ENCODE measurements around the gene RIPK3. TPM values are rescaled to one million over a fixed set of nuclear protein-coding genes. Genes with fewer than 3 reads are reported as not detected.

The RIPK3 gene
- polyA plus RNA-seq, 2 of the 4 experiments (the other 2 are of a cell fraction) = not detected

- TF ChIP-seq, protein P1, sequence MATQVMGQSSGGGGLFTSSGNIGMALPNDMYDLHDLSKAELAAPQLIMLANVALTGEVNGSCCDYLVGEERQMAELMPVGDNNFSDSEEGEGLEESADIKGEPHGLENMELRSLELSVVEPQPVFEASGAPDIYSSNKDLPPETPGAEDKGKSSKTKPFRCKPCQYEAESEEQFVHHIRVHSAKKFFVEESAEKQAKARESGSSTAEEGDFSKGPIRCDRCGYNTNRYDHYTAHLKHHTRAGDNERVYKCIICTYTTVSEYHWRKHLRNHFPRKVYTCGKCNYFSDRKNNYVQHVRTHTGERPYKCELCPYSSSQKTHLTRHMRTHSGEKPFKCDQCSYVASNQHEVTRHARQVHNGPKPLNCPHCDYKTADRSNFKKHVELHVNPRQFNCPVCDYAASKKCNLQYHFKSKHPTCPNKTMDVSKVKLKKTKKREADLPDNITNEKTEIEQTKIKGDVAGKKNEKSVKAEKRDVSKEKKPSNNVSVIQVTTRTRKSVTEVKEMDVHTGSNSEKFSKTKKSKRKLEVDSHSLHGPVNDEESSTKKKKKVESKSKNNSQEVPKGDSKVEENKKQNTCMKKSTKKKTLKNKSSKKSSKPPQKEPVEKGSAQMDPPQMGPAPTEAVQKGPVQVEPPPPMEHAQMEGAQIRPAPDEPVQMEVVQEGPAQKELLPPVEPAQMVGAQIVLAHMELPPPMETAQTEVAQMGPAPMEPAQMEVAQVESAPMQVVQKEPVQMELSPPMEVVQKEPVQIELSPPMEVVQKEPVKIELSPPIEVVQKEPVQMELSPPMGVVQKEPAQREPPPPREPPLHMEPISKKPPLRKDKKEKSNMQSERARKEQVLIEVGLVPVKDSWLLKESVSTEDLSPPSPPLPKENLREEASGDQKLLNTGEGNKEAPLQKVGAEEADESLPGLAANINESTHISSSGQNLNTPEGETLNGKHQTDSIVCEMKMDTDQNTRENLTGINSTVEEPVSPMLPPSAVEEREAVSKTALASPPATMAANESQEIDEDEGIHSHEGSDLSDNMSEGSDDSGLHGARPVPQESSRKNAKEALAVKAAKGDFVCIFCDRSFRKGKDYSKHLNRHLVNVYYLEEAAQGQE (IDR thresholded peaks at IDR 0.05) = no peak
- no peak for TF ChIP-seq TP53 (CRISPR knock-in tag; IDR thresholded peaks at IDR 0.05)
- no peak for TF ChIP-seq BCL3 (IDR thresholded peaks at IDR 0.05)
- no peak for TF ChIP-seq BHLHE40 (IDR thresholded peaks at IDR 0.05; ENCODE audit: low read depth, low read length)
These were observed 25.2 kb downstream of the RIPK3 start (continued) for GRCh38 chr14:24314377-24315193.

GRCh38 chr14:24313913-24314312 is 25.9 kb downstream of the RIPK3 start:
- peaks cover 11% of the 10 kb centered on the region for H3K4me1 ChIP-seq
- H3K9me3 ChIP-seq = no peaks in the 10 kb centered on the region
- no peak overlapping the region for H3K27ac ChIP-seq
- DNase-seq (ENCODE audit: low read depth in 1 of 2, low spot score in 1 of 2) = no peak
- no peak overlapping the region for H3K4me2 ChIP-seq
- CTCF ChIA-PET = interaction anchor here (1.5 to 46.6 kb wide), 4 partner anchors 11 to 116 kb away, joined by 3 to 1142 read pairs (median 368); partner anchors contain the start of genes CBLN3, DHRS1, KHNYN and NOP9
- POLR2A ChIA-PET = no interaction called here
- FAIRE-seq = no peak
- no peak for ATAC-seq
- no peak for TF ChIP-seq CBX2 (IDR thresholded peaks at IDR 0.05; ENCODE audit: borderline replicate concordance, low read depth)
- no peak for TF ChIP-seq MAX (IDR thresholded peaks at IDR 0.05)
- TF ChIP-seq, protein P2, sequence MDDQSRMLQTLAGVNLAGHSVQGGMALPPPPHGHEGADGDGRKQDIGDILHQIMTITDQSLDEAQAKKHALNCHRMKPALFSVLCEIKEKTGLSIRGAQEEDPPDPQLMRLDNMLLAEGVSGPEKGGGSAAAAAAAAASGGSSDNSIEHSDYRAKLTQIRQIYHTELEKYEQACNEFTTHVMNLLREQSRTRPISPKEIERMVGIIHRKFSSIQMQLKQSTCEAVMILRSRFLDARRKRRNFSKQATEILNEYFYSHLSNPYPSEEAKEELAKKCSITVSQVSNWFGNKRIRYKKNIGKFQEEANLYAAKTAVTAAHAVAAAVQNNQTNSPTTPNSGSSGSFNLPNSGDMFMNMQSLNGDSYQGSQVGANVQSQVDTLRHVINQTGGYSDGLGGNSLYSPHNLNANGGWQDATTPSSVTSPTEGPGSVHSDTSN (IDR thresholded peaks at IDR 0.05) = no peak
- no peak for TF ChIP-seq ELK1 (IDR thresholded peaks at IDR 0.05; ENCODE audit: low read depth, low read length)
- TF ChIP-seq EHF (CRISPR knock-in tag; IDR thresholded peaks at IDR 0.05) = no peak
- TF ChIP-seq POLR2A (IDR thresholded peaks at IDR 0.05; ENCODE audit: low read length) = no peak
- TF ChIP-seq NR3C1 (IDR thresholded peaks at IDR 0.05) = no peak
- TF ChIP-seq EP300 (IDR thresholded peaks at IDR 0.05) = no peak
- TF ChIP-seq MAFK (IDR thresholded peaks at IDR 0.05; ENCODE audit: partially characterized antibody) = no peak
- TF ChIP-seq, protein P3, sequence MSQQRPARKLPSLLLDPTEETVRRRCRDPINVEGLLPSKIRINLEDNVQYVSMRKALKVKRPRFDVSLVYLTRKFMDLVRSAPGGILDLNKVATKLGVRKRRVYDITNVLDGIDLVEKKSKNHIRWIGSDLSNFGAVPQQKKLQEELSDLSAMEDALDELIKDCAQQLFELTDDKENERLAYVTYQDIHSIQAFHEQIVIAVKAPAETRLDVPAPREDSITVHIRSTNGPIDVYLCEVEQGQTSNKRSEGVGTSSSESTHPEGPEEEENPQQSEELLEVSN (IDR thresholded peaks at IDR 0.05; ENCODE audit: borderline replicate concordance, low read depth) = no peak
- no peak for TF ChIP-seq FOXS1 (CRISPR knock-in tag; IDR thresholded peaks at IDR 0.05)
- 86% methylated on average over 2 of the region's 2 CpGs for WGBS (ENCODE audit: missing lambda C conversion rate)
- no peak overlapping the region for H3K4me3 ChIP-seq
